ENCODE results near the gene CUL4A.

CUL4A gene

DNA sequence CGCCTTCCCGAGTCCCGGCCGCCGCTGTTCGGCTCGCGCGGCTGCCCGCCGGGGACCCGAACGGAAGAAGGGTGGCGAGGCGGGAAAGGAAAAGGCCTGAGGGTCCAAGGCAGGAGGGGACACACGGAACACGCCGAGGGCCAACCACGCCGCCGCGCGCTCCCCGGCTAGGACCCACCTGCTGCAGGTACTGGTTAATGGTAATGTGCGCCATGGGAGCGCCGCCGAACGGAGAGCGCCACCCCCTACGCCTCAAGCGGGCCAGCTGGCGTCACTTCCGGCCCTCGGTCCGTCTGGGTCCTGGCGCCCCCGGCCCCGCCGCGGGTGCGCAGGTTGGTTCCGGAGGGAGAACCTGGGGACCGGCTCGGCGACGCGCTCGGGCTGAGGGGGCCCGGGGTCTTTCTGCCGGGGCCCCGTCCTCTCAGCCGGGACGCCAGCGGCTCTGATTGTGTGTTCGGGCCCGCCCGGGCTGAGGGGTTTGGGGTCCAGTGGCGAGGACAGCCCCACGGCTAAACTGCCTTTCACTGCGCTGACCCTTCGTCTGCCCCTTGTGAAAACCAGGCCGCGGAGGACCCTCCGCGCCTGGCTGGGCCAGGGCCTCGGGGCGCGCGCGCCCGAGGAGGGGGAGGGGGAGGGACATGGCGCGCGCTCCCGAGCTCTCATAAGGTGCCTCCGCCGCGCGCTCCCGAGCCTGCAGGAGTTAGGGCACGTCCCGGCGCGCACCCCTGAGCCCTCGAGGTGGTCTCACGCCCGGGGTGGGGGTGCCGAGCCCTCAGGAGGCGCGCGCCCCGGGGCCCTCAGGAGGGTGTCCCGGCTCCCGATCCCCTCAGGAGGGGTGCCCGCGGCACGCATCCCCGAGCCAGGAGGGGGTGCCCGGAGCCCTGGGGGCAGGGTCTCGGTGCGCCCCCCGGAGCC, 735 bp upstream of the CUL4A start, which contains the start of gene PCID2 (continued):
- TF ChIP-seq ZNF335 (tag by site-specific recombination; conservative IDR thresholded peaks at IDR 0.05) (peak; percentile 91), AEBP2 (tag by site-specific recombination; IDR thresholded peaks at IDR 0.05; ENCODE audit: borderline replicate concordance) (0 out of 2 replicates have a peak, but pooled peaks have one; percentile 37), HOXD13 (CRISPR knock-in tag; IDR thresholded peaks at IDR 0.05; ENCODE audit: borderline replicate concordance) (no peak), ZNF280D (tag by site-specific recombination; IDR thresholded peaks at IDR 0.05) (0 out of 2 replicates have a peak, but pooled peaks have one; percentile 72), ZNF639 (tag by site-specific recombination; IDR thresholded peaks at IDR 0.05) (peak; percentile 99), ZNF146 (tag by site-specific recombination; IDR thresholded peaks at IDR 0.05) (peak; percentile 78), ZBTB48 (tag by site-specific recombination; IDR thresholded peaks at IDR 0.05) (peak; percentile 71; the same call in 1 of the 2 replicates), ZNF660 (tag by site-specific recombination; IDR thresholded peaks at IDR 0.05) (peak; percentile 98), YY1 (tag by site-specific recombination; IDR thresholded peaks at IDR 0.05) (peak; percentile 90), ZNF555 (tag by site-specific recombination; conservative IDR thresholded peaks at IDR 0.05) (no peak), MZF1 (tag by site-specific recombination; IDR thresholded peaks at IDR 0.05; ENCODE audit: borderline replicate concordance) (no peak), ZNF707 (tag by site-specific recombination; IDR thresholded peaks at IDR 0.05) (no peak), YY2 (tag by site-specific recombination; IDR thresholded peaks at IDR 0.05) (peak; percentile 84), ZNF140 (tag by site-specific recombination; IDR thresholded peaks at IDR 0.05) (no peak), PRDM1 (tag by site-specific recombination; IDR thresholded peaks at IDR 0.05) (0 out of 2 replicates have a peak, but pooled peaks have one; percentile 21), ZNF24 (tag by site-specific recombination; IDR thresholded peaks at IDR 0.05) (peak; percentile 92), ZNF664 (tag by site-specific recombination; IDR thresholded peaks at IDR 0.05) (peak; percentile 48), ZNF629 (tag by site-specific recombination; IDR thresholded peaks at IDR 0.05) (peak; percentile 89), ZEB2 (tag by site-specific recombination; IDR thresholded peaks at IDR 0.05) (peak; percentile 97), ZSCAN23 (tag by site-specific recombination; IDR thresholded peaks at IDR 0.05) (peak; percentile 97)
- TF ChIP-seq, protein P1, sequence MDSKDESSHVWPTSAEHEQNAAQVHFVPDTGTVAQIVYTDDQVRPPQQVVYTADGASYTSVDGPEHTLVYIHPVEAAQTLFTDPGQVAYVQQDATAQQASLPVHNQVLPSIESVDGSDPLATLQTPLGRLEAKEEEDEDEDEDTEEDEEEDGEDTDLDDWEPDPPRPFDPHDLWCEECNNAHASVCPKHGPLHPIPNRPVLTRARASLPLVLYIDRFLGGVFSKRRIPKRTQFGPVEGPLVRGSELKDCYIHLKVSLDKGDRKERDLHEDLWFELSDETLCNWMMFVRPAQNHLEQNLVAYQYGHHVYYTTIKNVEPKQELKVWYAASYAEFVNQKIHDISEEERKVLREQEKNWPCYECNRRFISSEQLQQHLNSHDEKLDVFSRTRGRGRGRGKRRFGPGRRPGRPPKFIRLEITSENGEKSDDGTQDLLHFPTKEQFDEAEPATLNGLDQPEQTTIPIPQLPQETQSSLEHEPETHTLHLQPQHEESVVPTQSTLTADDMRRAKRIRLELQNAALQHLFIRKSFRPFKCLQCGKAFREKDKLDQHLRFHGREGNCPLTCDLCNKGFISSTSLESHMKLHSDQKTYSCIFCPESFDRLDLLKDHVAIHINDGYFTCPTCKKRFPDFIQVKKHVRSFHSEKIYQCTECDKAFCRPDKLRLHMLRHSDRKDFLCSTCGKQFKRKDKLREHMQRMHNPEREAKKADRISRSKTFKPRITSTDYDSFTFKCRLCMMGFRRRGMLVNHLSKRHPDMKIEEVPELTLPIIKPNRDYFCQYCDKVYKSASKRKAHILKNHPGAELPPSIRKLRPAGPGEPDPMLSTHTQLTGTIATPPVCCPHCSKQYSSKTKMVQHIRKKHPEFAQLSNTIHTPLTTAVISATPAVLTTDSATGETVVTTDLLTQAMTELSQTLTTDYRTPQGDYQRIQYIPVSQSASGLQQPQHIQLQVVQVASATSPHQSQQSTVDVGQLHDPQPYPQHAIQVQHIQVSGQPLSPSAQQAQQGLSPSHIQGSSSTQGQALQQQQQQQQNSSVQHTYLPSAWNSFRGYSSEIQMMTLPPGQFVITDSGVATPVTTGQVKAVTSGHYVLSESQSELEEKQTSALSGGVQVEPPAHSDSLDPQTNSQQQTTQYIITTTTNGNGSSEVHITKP (tag by site-specific recombination; IDR thresholded peaks at IDR 0.05) = no peak; the same call in 1 of the 2 replicates
- TF ChIP-seq, protein P2, sequence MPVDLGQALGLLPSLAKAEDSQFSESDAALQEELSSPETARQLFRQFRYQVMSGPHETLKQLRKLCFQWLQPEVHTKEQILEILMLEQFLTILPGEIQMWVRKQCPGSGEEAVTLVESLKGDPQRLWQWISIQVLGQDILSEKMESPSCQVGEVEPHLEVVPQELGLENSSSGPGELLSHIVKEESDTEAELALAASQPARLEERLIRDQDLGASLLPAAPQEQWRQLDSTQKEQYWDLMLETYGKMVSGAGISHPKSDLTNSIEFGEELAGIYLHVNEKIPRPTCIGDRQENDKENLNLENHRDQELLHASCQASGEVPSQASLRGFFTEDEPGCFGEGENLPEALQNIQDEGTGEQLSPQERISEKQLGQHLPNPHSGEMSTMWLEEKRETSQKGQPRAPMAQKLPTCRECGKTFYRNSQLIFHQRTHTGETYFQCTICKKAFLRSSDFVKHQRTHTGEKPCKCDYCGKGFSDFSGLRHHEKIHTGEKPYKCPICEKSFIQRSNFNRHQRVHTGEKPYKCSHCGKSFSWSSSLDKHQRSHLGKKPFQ (tag by site-specific recombination; IDR thresholded peaks at IDR 0.05) = peak; percentile 58
- TF ChIP-seq, protein P3, sequence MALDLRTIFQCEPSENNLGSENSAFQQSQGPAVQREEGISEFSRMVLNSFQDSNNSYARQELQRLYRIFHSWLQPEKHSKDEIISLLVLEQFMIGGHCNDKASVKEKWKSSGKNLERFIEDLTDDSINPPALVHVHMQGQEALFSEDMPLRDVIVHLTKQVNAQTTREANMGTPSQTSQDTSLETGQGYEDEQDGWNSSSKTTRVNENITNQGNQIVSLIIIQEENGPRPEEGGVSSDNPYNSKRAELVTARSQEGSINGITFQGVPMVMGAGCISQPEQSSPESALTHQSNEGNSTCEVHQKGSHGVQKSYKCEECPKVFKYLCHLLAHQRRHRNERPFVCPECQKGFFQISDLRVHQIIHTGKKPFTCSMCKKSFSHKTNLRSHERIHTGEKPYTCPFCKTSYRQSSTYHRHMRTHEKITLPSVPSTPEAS (tag by site-specific recombination; IDR thresholded peaks at IDR 0.05) = peak; percentile 70
- TF ChIP-seq, protein P4, sequence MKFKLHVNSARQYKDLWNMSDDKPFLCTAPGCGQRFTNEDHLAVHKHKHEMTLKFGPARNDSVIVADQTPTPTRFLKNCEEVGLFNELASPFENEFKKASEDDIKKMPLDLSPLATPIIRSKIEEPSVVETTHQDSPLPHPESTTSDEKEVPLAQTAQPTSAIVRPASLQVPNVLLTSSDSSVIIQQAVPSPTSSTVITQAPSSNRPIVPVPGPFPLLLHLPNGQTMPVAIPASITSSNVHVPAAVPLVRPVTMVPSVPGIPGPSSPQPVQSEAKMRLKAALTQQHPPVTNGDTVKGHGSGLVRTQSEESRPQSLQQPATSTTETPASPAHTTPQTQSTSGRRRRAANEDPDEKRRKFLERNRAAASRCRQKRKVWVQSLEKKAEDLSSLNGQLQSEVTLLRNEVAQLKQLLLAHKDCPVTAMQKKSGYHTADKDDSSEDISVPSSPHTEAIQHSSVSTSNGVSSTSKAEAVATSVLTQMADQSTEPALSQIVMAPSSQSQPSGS (tag by site-specific recombination; IDR thresholded peaks at IDR 0.05; ENCODE audit: low read depth) = peak; percentile 73
